ENCODE data around the gene DNAJB8.

- TF ChIP-seq EZH2 (IDR thresholded peaks at IDR 0.05; ENCODE audit: insufficient read depth, low read length) (no peak), CTCF (IDR thresholded peaks at IDR 0.05; ENCODE audit: insufficient read depth, low read depth, low read length) (no peak)
These were observed 8.7 kb upstream of the DNAJB8 start for GRCh38 chr3:128475355-128475754.
